GM12801 (cell line): ENCODE data around the gene NUP42.

ENCODE experiments used
- CTCF ChIP-seq: IDR thresholded peaks from one replicate; pipeline ENCODE4 v1.5.1; 2011; ENCODE audit warnings: control low read depth; ENCODE audit not compliant: insufficient read length; ENCODE audit errors: extremely low read depth

The NUP42 gene

GRCh38 chr7:23164846-23165245 is 17.0 kb upstream of the NUP42 start:
- no peak for TF ChIP-seq CTCF

GRCh38 chr7:23165316-23165715 is 16.5 kb upstream of the NUP42 start:
- TF ChIP-seq CTCF: no peak

- TF ChIP-seq CTCF: no peak
Measured at GRCh38 chr7:23167691-23168090, 14.2 kb upstream of the NUP42 start.

GRCh38 chr7:23168111-23168885 is 13.6 kb upstream of the NUP42 start:
- no peak for TF ChIP-seq CTCF

GRCh38 chr7:23175938-23176337 is 5.9 kb upstream of the NUP42 start:
- TF ChIP-seq CTCF: no peak

- no peak for TF ChIP-seq CTCF
Measured at GRCh38 chr7:23183279-23184012, 1.6 kb downstream of the NUP42 start.

- no peak for TF ChIP-seq CTCF
Measured at GRCh38 chr7:23184291-23184690, 2.4 kb downstream of the NUP42 start.
